ENCODE results near the gene GOLGB1. TPM values are rescaled to one million over a fixed set of nuclear protein-coding genes. Genes with fewer than 3 reads are reported as not detected.

Gene GOLGB1
- polyA plus RNA-seq, 1 experiment = 35.7 TPM

GRCh38 chr3:121641127-121641526 is 108.4 kb downstream of the GOLGB1 start:
- TF ChIP-seq CTCF (IDR thresholded peaks at IDR 0.05; ENCODE audit: low read depth, low read length) = no peak
- no peak for DNase-seq (ENCODE audit: low read depth, low spot score)
- POLR2A ChIA-PET = no interaction called here

GRCh38 chr3:121637922-121638321 is 111.6 kb downstream of the GOLGB1 start:
- no peak for TF ChIP-seq CTCF (IDR thresholded peaks at IDR 0.05; ENCODE audit: low read depth, low read length)
- POLR2A ChIA-PET = no interaction called here

More at GRCh38 chr3:121641127-121641526, 108.4 kb downstream of the GOLGB1 start:
- CTCF ChIA-PET = no interaction called here
- Histone ChIP-seq H3K4me3 (ENCODE audit: low read depth, low read length) (no peak overlapping the region), H3K27me3 (ENCODE audit: control insufficient read depth, insufficient read depth, low read length) (no peaks in the 10 kb centered on the region), H3K27ac (ENCODE audit: low read depth, low read length) (no peak overlapping the region), H3K9me3 (ENCODE audit: control insufficient read depth, insufficient read depth, low read length) (no peaks in the 10 kb centered on the region)

GRCh38 chr3:121630355-121630754 is 119.2 kb downstream of the GOLGB1 start:
- no peak for TF ChIP-seq CTCF (IDR thresholded peaks at IDR 0.05; ENCODE audit: low read depth, low read length)
- ChIA-PET CTCF (no interaction called here), POLR2A (no interaction called here)
- Histone ChIP-seq H3K4me3 (ENCODE audit: low read depth, low read length) (no peak overlapping the region), H3K27ac (ENCODE audit: low read depth, low read length) (no peak overlapping the region), H3K9me3 (ENCODE audit: control insufficient read depth, insufficient read depth, low read length) (no peaks in the 10 kb centered on the region), H3K27me3 (ENCODE audit: control insufficient read depth, insufficient read depth, low read length) (no peaks in the 10 kb centered on the region)
- DNase-seq (ENCODE audit: low read depth, low spot score) = no peak

More at GRCh38 chr3:121637922-121638321, 111.6 kb downstream of the GOLGB1 start:
- H3K27ac ChIP-seq (ENCODE audit: low read depth, low read length) = no peak overlapping the region
- no peaks in the 10 kb centered on the region for H3K27me3 ChIP-seq (ENCODE audit: control insufficient read depth, insufficient read depth, low read length)
- H3K9me3 ChIP-seq (ENCODE audit: control insufficient read depth, insufficient read depth, low read length) = no peaks in the 10 kb centered on the region
- no peak overlapping the region for H3K4me3 ChIP-seq (ENCODE audit: low read depth, low read length)
- CTCF ChIA-PET = interaction anchor here (0.6 kb wide), 1 partner anchor 1813 kb away, joined by 3 read pairs; no protein-coding TSS in a partner anchor
- no peak for DNase-seq (ENCODE audit: low read depth, low spot score)

GRCh38 chr3:121629601-121630000 is 119.9 kb downstream of the GOLGB1 start:
- no peak for TF ChIP-seq CTCF (IDR thresholded peaks at IDR 0.05; ENCODE audit: low read depth, low read length)
- H3K27ac ChIP-seq (ENCODE audit: low read depth, low read length) = no peak overlapping the region
- H3K27me3 ChIP-seq (ENCODE audit: control insufficient read depth, insufficient read depth, low read length) = no peaks in the 10 kb centered on the region
- DNase-seq (ENCODE audit: low read depth, low spot score) = no peak
- H3K9me3 ChIP-seq (ENCODE audit: control insufficient read depth, insufficient read depth, low read length) = no peaks in the 10 kb centered on the region
- ChIA-PET CTCF (no interaction called here), POLR2A (no interaction called here)
- H3K4me3 ChIP-seq (ENCODE audit: low read depth, low read length) = no peak overlapping the region

- Histone ChIP-seq H3K4me3 (ENCODE audit: low read depth, low read length) (no peak overlapping the region), H3K27ac (ENCODE audit: low read depth, low read length) (no peak overlapping the region), H3K27me3 (ENCODE audit: control insufficient read depth, insufficient read depth, low read length) (no peaks in the 10 kb centered on the region), H3K9me3 (ENCODE audit: control insufficient read depth, insufficient read depth, low read length) (no peaks in the 10 kb centered on the region)
- no peak for DNase-seq (ENCODE audit: low read depth, low spot score)
- no peak for TF ChIP-seq CTCF (IDR thresholded peaks at IDR 0.05; ENCODE audit: low read depth, low read length)
- POLR2A ChIA-PET = no interaction called here
- CTCF ChIA-PET = no interaction called here
Observed at GRCh38 chr3:121627622-121628021, 121.9 kb downstream of the GOLGB1 start.
